OCI-LY3 (cell line): ENCODE results near the gene ADD3.

ENCODE experiments used
- CTCF ChIP-seq: fragments of 200-600, 300-600 bp; sonication (generic); IDR thresholded peaks from 2 replicates; pipeline ENCODE4 v1.5.1; 2014; ENCODE audit warnings: antibody characterized with exemption, low read length, low read depth
- EZH2phosphoT487 ChIP-seq: fragments of 200-600 bp; shearing (Covaris generic); IDR thresholded peaks from 2 replicates; pipeline ENCODE4 v1.6.1; 2018; ENCODE audit warnings: antibody characterized with exemption, mixed run types, low read depth

GRCh38 chr10:109962247-109962646 lies 45.5 kb upstream of the ADD3 start:
- TF ChIP-seq CTCF = no peak
- TF ChIP-seq EZH2phosphoT487 = no peak
